B cell (primary cell): ENCODE results near the gene GPC3. TPM values are rescaled to one million over a fixed set of nuclear protein-coding genes. Genes with fewer than 3 reads are reported as not detected.
A peak's percentile ranks its signal among the peaks of the same experiment; 100 is the strongest.

ENCODE experiments used
- ATAC-seq: fragments of 200-7000 bp; cut with Tn5 transposase; one replicate; pipeline ENCODE4 v1.10.0; 2021; ENCODE audit warnings: low read depth, mild to moderate bottlenecking, moderate number of reproducible peaks, moderate library complexity
- CTCF ChIA-PET: fragments of 350-600 bp; sonication (Branson Sonifier 250); formaldehyde crosslinking; loops from one replicate; lab custom pipeline; 2021; ENCODE audit warnings: antibody characterized with exemption, inconsistent platforms; lab: Charles Lee
- POLR2A ChIA-PET: fragments of 350-600 bp; sonication (Branson Sonifier 250); formaldehyde crosslinking; loops from one replicate; lab custom pipeline; 2021; ENCODE audit warnings: antibody characterized with exemption; lab: Charles Lee
- DNase-seq: peaks from one replicate; pipeline ENCODE4 v3.0.0; 2013
- H2AFZ ChIP-seq: 2 replicates; pipeline ENCODE4 v1.6.1; 2012; ENCODE audit warnings: mild to moderate bottlenecking, low read depth, low read length; ENCODE audit not compliant: insufficient read depth, poor library complexity, severe bottlenecking
- H3K27ac ChIP-seq, 2 donors: 1 replicate in 1 of 2; 2 replicates in 1 of 2; pipeline ENCODE4 v1.5.1; 2012 to 2013; ENCODE audit warnings: low read length in 2 of 2, mild to moderate bottlenecking in 2 of 2, moderate library complexity in 1 of 2
- H3K27me3 ChIP-seq, 4 experiments: fragments of 200-600 bp in 1 of 4; sonication (generic) in 1 of 4; replicated peaks in 1 of 4; 1 replicate in 2 of 4; 2 replicates in 2 of 4; pipeline versions ENCODE4 v1.6.1 to v1.7.0; 2013 to 2016; ENCODE audit warnings: low read length in 3 of 4, mild to moderate bottlenecking in 2 of 4, mixed read lengths in 1 of 4, moderate library complexity in 1 of 4; ENCODE audit not compliant: insufficient read depth in 4 of 4, control insufficient read depth in 3 of 4; ENCODE audit errors: control extremely low read depth in 1 of 4
- H3K36me3 ChIP-seq, 2 experiments: replicated peaks in 1 of 2; 1 replicate in 1 of 2; 2 replicates in 1 of 2; pipeline versions ENCODE4 v1.6.1 to v1.7.1; 2013; ENCODE audit warnings: low read length in 1 of 2; ENCODE audit not compliant: insufficient read depth in 2 of 2, control insufficient read depth in 1 of 2; ENCODE audit errors: control extremely low read depth in 1 of 2, extremely low read depth in 1 of 2
- H3K4me1 ChIP-seq, 2 donors: fragments of 200-600 bp in 1 of 2; sonication (generic) in 1 of 2; 1 replicate in 1 of 2; 2 replicates in 1 of 2; pipeline versions ENCODE4 v1.5.1 to v1.6.1; 2013 to 2017; ENCODE audit warnings: low read length in 2 of 2; ENCODE audit not compliant: control insufficient read depth in 2 of 2, insufficient read depth in 2 of 2
- H3K4me2 ChIP-seq: replicated peaks from 2 replicates; pipeline ENCODE3; 2012; ENCODE audit warnings: mild to moderate bottlenecking, low read depth, low read length; ENCODE audit not compliant: poor library complexity, severe bottlenecking
- H3K4me3 ChIP-seq, 5 experiments: fragments of 200-600 bp in 1 of 5; sonication (generic) in 1 of 5; 1 replicate in 3 of 5; 2 replicates in 2 of 5; pipeline versions ENCODE4 v1.5.1 to v1.7.0; 2011 to 2016; ENCODE audit warnings: low read length in 4 of 5, mild to moderate bottlenecking in 4 of 5, low read depth in 2 of 5, control low read depth in 1 of 5, moderate library complexity in 1 of 5; ENCODE audit not compliant: insufficient read depth in 1 of 5; ENCODE audit errors: control extremely low read depth in 1 of 5, extremely low read depth in 1 of 5
- H3K79me2 ChIP-seq: fragments of 200-600 bp; sonication (generic); one replicate; pipeline ENCODE4 v1.6.0; 2016; ENCODE audit warnings: low read length; ENCODE audit not compliant: control insufficient read depth, insufficient read depth
- H3K9ac ChIP-seq: fragments of 200-600 bp; sonication (generic); 2 replicates; pipeline ENCODE4 v1.6.1; 2017; ENCODE audit warnings: mild to moderate bottlenecking, low read length, moderate library complexity
- H3K9me3 ChIP-seq, 3 donors: one replicate each; pipeline versions ENCODE4 v1.6.1 to v1.7.1; 2013; ENCODE audit warnings: low read length in 2 of 3; ENCODE audit not compliant: control insufficient read depth in 2 of 3, insufficient read depth in 1 of 3; ENCODE audit errors: control extremely low read depth in 1 of 3
- H4K20me1 ChIP-seq: 2 replicates; pipeline ENCODE4 v1.6.0; 2012; ENCODE audit warnings: mild to moderate bottlenecking, low read length; ENCODE audit not compliant: insufficient read depth, control insufficient read depth, poor library complexity, severe bottlenecking
- H3K27ac Mint-ChIP-seq: one replicate; pipeline ENCODE4 v1.8.0; 2021; ENCODE audit warnings: mixed read lengths
- H3K27me3 Mint-ChIP-seq: one replicate; pipeline ENCODE4 v1.8.0; 2021; ENCODE audit warnings: mixed read lengths
- H3K4me1 Mint-ChIP-seq: one replicate; pipeline ENCODE4 v1.8.0; 2021; ENCODE audit warnings: mixed read lengths
- H3K4me3 Mint-ChIP-seq: one replicate; pipeline ENCODE4 v1.8.0; 2021; ENCODE audit warnings: mixed read lengths
- H3K9me3 Mint-ChIP-seq: one replicate; pipeline ENCODE4 v1.8.0; 2022; ENCODE audit warnings: mixed read lengths; ENCODE audit not compliant: insufficient read depth
- CTCF ChIP-seq: fragments of 200-600 bp; IDR thresholded peaks from one replicate; pipeline ENCODE4 v1.8.0; 2022; ENCODE audit warnings: antibody characterized with exemption, mild to moderate bottlenecking
- EZH2 ChIP-seq: IDR thresholded peaks from 2 replicates; pipeline ENCODE4 v1.6.1; 2012; ENCODE audit warnings: borderline replicate concordance, low read depth, mild to moderate bottlenecking, moderate library complexity, low read length; ENCODE audit not compliant: insufficient read depth, poor library complexity, severe bottlenecking
- WGBS: methylation state at CpG from one replicate; pipeline ENCODE4 v1.1.5; 2013; ENCODE audit warnings: missing lambda C conversion rate; ENCODE audit not compliant: insufficient coverage; 5-methylcytosine and 5-hydroxymethylcytosine counted together
- intact Hi-C: fragments of 100-400 bp; cut with micrococcal nuclease; formaldehyde crosslinking; loops from one replicate; pipeline ENCODE4 v1.10.0; 2022
- polyA minus RNA-seq: library from RNA; depleted of rRNA, polyadenylated mRNA; stranded (reverse); fragments of >200 nt; gene quantifications from 2 replicates; pipeline ENCODE4 v1.2.3, GENCODE V29; 2012
- polyA plus RNA-seq: library from polyadenylated mRNA; depleted of rRNA; stranded (reverse); fragments of >200 nt; gene quantifications from 2 replicates; pipeline ENCODE4 v1.2.3, GENCODE V29; 2012
- total RNA-seq, 2 donors: library from RNA; stranded (reverse); fragments of 120-200 nt in 1 of 2; gene quantifications; 1 replicate in 1 of 2; 2 replicates in 1 of 2; pipeline versions ENCODE4 v1.2.3 to v1.2.4, GENCODE V29; 2013 to 2022

Gene GPC3
- total RNA-seq (not detected in 2 replicates), polyA plus RNA-seq (not detected in 2 replicates), polyA minus RNA-seq (not detected in 2 replicates)
- 6.3 TPM for total RNA-seq (2013)

GRCh38 chrX:133985164-133985966 is at the start of gene GPC3:
TSS of gene GPC3 (minus strand) at chrX:133985594.
- Histone ChIP-seq H3K27me3 (peaks cover 0 to 29% (median 4%) of the 10 kb centered on the region in 4 experiments), H3K9me3 (peaks cover 0 to 4% (median 0%) of the 10 kb centered on the region in 3 donors), H3K9ac (no peak within 1 kb of the TSS), H2AFZ (peak within 1 kb of the TSS; percentile 38), H3K36me3 (no peaks in the 10 kb centered on the region), H3K4me3 (peak within 1 kb of the TSS in 1 of 5 experiments; percentile 17), H3K27ac (no peak within 1 kb of the TSS), H3K4me1 (peaks cover 6 to 11% of the 10 kb centered on the region in 2 donors), H4K20me1 (no peaks in the 10 kb centered on the region), H3K4me2 (peak within 1 kb of the TSS; percentile 70), H3K79me2 (no peaks in the 10 kb centered on the region)
- 10% methylated on average over 52 of the region's 90 CpGs for WGBS
- ATAC-seq (peak; percentile 67), DNase-seq (peak; percentile 29)
- intact Hi-C loops: no loop called here
- peaks cover 38% of the 10 kb centered on the region for H3K27me3 Mint-ChIP-seq
- H3K27ac Mint-ChIP-seq: no peak within 1 kb of the TSS
- ChIA-PET POLR2A (no interaction called here), CTCF (interaction anchor here (0.6 kb wide), 1 partner anchor 193 kb away, joined by 3 read pairs; no protein-coding TSS in a partner anchor)
- no peaks in the 10 kb centered on the region for H3K9me3 Mint-ChIP-seq
- H3K4me3 Mint-ChIP-seq: peak within 1 kb of the TSS; percentile 59
- TF ChIP-seq CTCF (no peak), EZH2 (no peak)
- H3K4me1 Mint-ChIP-seq: no peaks in the 10 kb centered on the region

- Mint-ChIP-seq H3K9me3 (no peaks in the 10 kb centered on the region), H3K4me3 (no peak overlapping the region), H3K4me1 (no peaks in the 10 kb centered on the region), H3K27ac (no peak overlapping the region), H3K27me3 (no peaks in the 10 kb centered on the region)
- no peak overlapping the region for H3K27ac ChIP-seq
- TF ChIP-seq EZH2 (no peak), CTCF (no peak)
- no peak overlapping the region for H2AFZ ChIP-seq
- H3K79me2 ChIP-seq: no peaks in the 10 kb centered on the region
- no peaks in the 10 kb centered on the region for H4K20me1 ChIP-seq
- POLR2A ChIA-PET: no interaction called here
- H3K4me2 ChIP-seq: no peak overlapping the region
- no peaks in the 10 kb centered on the region for H3K9me3 ChIP-seq
- H3K4me1 ChIP-seq: no peaks in the 10 kb centered on the region
- intact Hi-C loops: no loop called here
- no peak overlapping the region for H3K9ac ChIP-seq
- DNase-seq: no peak
- H3K27me3 ChIP-seq: peaks cover 0 to 3% (median 0%) of the 10 kb centered on the region in 4 experiments
- H3K4me3 ChIP-seq: no peak overlapping the region
- no peak for ATAC-seq
- H3K36me3 ChIP-seq: no peaks in the 10 kb centered on the region
- CTCF ChIA-PET: no interaction called here
Measured at GRCh38 chrX:134032441-134032840, 47.0 kb upstream of the GPC3 start.
